ENCODE results near the gene CBY3.
"Not testable (repeated sequence)": the region's sequence is repeated elsewhere in the genome, so short reads cannot be mapped to it uniquely, and the experiment has no call there.

DNA sequence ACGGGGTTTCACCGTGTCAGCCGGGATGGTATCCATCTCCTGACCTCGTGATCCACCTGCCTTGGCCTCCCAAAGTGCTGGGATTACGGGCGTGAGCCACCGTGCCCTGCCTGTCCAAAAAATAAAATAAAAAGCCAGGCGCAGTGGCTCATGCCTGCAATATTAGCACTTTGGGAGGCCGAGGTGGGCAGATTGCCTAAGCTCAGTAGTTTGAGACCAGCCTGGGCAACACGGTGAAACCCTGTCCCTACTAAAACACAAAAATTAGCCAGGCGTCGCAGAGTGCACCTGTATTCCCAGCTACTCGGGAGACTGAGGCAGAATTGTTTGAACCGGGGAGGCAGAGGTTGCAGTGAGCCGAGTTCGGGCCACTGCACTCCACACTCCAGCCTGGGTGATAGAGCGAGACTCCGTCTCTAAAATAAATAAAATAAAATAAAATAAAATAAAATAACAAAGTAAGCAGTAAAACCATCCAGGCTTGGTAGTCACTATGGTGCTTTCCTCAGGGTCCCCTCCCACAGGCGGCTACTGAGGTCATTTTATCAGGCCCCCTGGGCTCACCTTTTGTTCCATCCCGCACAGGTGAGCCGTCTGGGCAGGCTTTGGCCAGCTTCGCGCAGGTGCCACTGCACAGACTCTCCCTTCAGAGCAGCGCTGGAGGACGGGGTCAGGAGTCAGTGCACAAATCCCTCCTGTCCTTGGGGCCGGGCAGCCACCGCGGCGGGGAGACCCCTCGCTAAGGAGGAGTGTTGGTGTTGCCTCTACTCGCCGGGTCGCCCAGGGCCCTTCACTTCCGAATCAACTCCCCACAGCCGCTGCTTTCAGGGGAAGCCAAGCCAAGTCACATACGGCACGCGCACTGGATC, 47.1 kb downstream of the CBY3 start:
- TF ChIP-seq SUZ12 (IDR thresholded peaks at IDR 0.05; ENCODE audit: extremely low read depth, insufficient read depth, insufficient read length); YY1 (IDR thresholded peaks at IDR 0.05; ENCODE audit: insufficient read depth, insufficient read length): not testable (repeated sequence)

Measured in NT2/D1 (cell line).